Testis (tissue), 3 donors: ENCODE results near the gene RMRP. TPM values are rescaled to one million over a fixed set of nuclear protein-coding genes. Genes with fewer than 3 reads are reported as not detected.

Source experiments
- DNase-seq: peaks from one replicate; pipeline ENCODE4 v3.0.0-alpha.2; 2019
- H3K27ac ChIP-seq, 2 donors: fragments of 200-600 bp; sonication (generic); one replicate each; pipeline ENCODE4 v1.5.1; 2019
- H3K27me3 ChIP-seq: fragments of 200-600 bp; sonication (generic); one replicate; pipeline ENCODE4 v1.5.1; 2019
- H3K36me3 ChIP-seq: fragments of 200-600 bp; sonication (generic); one replicate; pipeline ENCODE4 v1.5.1; 2017; ENCODE audit warnings: low read depth; ENCODE audit errors: missing control alignments
- H3K4me1 ChIP-seq: fragments of 200-600 bp; sonication (generic); one replicate; pipeline ENCODE4 v1.5.1; 2019
- H3K4me3 ChIP-seq, 2 donors: fragments of 200-600 bp; sonication (generic); one replicate each; pipeline ENCODE4 v1.5.1; 2017 to 2019
- H3K9me3 ChIP-seq: fragments of 200-600 bp; sonication (generic); one replicate; pipeline ENCODE4 v1.5.1; 2017
- CTCF ChIP-seq, 3 experiments: fragments of 450-650 bp in 2 of 3; fragments of 200-600 bp in 1 of 3; sonication (generic) in 1 of 3; IDR thresholded peaks; one replicate each; pipeline ENCODE4 v1.5.1; 2016 to 2019; ENCODE audit warnings: antibody characterized with exemption in 3 of 3, mild to moderate bottlenecking in 2 of 3, moderate library complexity in 1 of 3
- POLR2A ChIP-seq: fragments of 450-650 bp; IDR thresholded peaks from one replicate; pipeline ENCODE4 v1.6.1; 2017; ENCODE audit warnings: antibody characterized with exemption, mild to moderate bottlenecking, moderate library complexity
- WGBS, 2 donors: methylation state at CpG; one replicate each; pipeline ENCODE4 v1.1.5; 2018; 5-methylcytosine and 5-hydroxymethylcytosine counted together
- intact Hi-C: fragments of 100-400 bp; cut with DNase I; formaldehyde crosslinking; loops from one replicate; pipeline ENCODE4 v1.15.1; 2023; ENCODE audit warnings: low total_unique reads
- polyA plus RNA-seq: library from polyadenylated mRNA; stranded (reverse); fragments of 350-450 nt; fragmentation: Illumina TruSeq; extraction: RNeasy Lipid Tissue Mini Kit (QIAGEN cat#74804); gene quantifications from one replicate; pipeline ENCODE4 v1.2.3, GENCODE V29; 2014; ENCODE audit warnings: low read depth, low replicate concordance; ENCODE audit not compliant: insufficient read depth
- total RNA-seq, 2 donors: library from RNA; depleted of rRNA; stranded (reverse); fragments of >200 nt; gene quantifications; one replicate each; pipeline ENCODE4 v1.2.3, GENCODE V29; 2016

Gene RMRP
- total and polyA plus RNA-seq, 3 donors from 2014 or later: 4,421 to 15,053 TPM; not detected in 1

- Histone ChIP-seq H3K36me3 (no peaks in the 10 kb centered on the region), H3K9me3 (no peaks in the 10 kb centered on the region), H3K4me1 (peaks cover 13% of the 10 kb centered on the region), H3K27me3 (no peaks in the 10 kb centered on the region), H3K27ac (peak within 1 kb of the TSS; percentile 94 to 97), H3K4me3 (peak within 1 kb of the TSS; percentile 93 to 95)
- peak; percentile 86 for TF ChIP-seq POLR2A
- peak; percentile 30 to 67 (median 54) for TF ChIP-seq CTCF (IDR thresholded peaks at IDR 0.05)
- 0 to 1% methylated on average over 18 to 56 of the region's 67 CpGs for WGBS, 2 donors
- intact Hi-C loops: no loop called here
- DNase-seq: peak; percentile 86
Observed at GRCh38 chr9:35658137-35658967, 533 bp upstream of the RMRP start, which contains the start of gene CCDC107. Gene CCDC107 (plus strand): TSS chr9:35658292. CDS start chr9:35658380, 88 bp downstream.

GRCh38 chr9:35656831-35657545, 831 bp downstream of the RMRP start:
- TF ChIP-seq POLR2A (no peak), CTCF (IDR thresholded peaks at IDR 0.05) (no peak)
- intact Hi-C loops: no loop called here
- Histone ChIP-seq H3K36me3 (no peaks in the 10 kb centered on the region), H3K27me3 (no peaks in the 10 kb centered on the region), H3K4me1 (peaks cover 13% of the 10 kb centered on the region), H3K27ac (peak overlapping the region; percentile 94 to 97), H3K4me3 (peak overlapping the region; percentile 48 to 93), H3K9me3 (no peaks in the 10 kb centered on the region)
- 8 to 16% methylated on average over 24 to 25 of the region's 25 CpGs for WGBS, 2 donors
- peak; percentile 29 for DNase-seq

- TF ChIP-seq CTCF (IDR thresholded peaks at IDR 0.05) (no peak), POLR2A (no peak)
- DNase-seq: no peak
- intact Hi-C loops: no loop called here
- Histone ChIP-seq H3K27me3 (no peaks in the 10 kb centered on the region), H3K4me1 (peaks cover 9% of the 10 kb centered on the region), H3K27ac (no peak overlapping the region), H3K9me3 (no peaks in the 10 kb centered on the region), H3K36me3 (no peaks in the 10 kb centered on the region), H3K4me3 (peak overlapping the region in 1 of 2 donors; percentile 93)
- WGBS, 2 donors: 47 to 63% methylated on average over 13 to 17 of the region's 17 CpGs
Observed at GRCh38 chr9:35656348-35656747, 1.5 kb downstream of the RMRP start.

- 86 to 91% methylated on average over 2 of the region's 2 CpGs for WGBS, 2 donors
- DNase-seq: peak; percentile 2
- H3K27ac ChIP-seq: no peak overlapping the region
- no peaks in the 10 kb centered on the region for H3K9me3 ChIP-seq
- intact Hi-C loops: no loop called here
- no peaks in the 10 kb centered on the region for H3K4me1 ChIP-seq
- H3K27me3 ChIP-seq: no peaks in the 10 kb centered on the region
- TF ChIP-seq CTCF (IDR thresholded peaks at IDR 0.05) (no peak), POLR2A (no peak)
- H3K36me3 ChIP-seq: no peaks in the 10 kb centered on the region
- H3K4me3 ChIP-seq: no peak overlapping the region
Observed at GRCh38 chr9:35653611-35654010, 4.2 kb downstream of the RMRP start.
